B cell (primary cell): Measurements from ENCODE around the gene PRDM2.

Source experiments
- CTCF ChIP-seq: fragments of 200-600 bp; IDR thresholded peaks from one replicate; pipeline ENCODE4 v1.8.0; 2022; ENCODE audit warnings: antibody characterized with exemption, mild to moderate bottlenecking
- EZH2 ChIP-seq: IDR thresholded peaks from 2 replicates; pipeline ENCODE4 v1.6.1; 2012; ENCODE audit warnings: borderline replicate concordance, low read depth, mild to moderate bottlenecking, moderate library complexity, low read length; ENCODE audit not compliant: insufficient read depth, poor library complexity, severe bottlenecking

GRCh38 chr1:13723810-13724209 lies 23.8 kb downstream of the PRDM2 start:
- TF ChIP-seq CTCF: no peak
- TF ChIP-seq EZH2: no peak
